Measurements from ENCODE around the gene JPH4.

- TF ChIP-seq RNF2 (IDR thresholded peaks at IDR 0.05; ENCODE audit: borderline replicate concordance, low read depth), result no peak
- no peak for TF ChIP-seq CTCF (IDR thresholded peaks at IDR 0.05)
- no peak for TF ChIP-seq PBX3 (IDR thresholded peaks at IDR 0.05)
- TF ChIP-seq USF2 (IDR thresholded peaks at IDR 0.05), result no peak
- TF ChIP-seq JUNB (IDR thresholded peaks at IDR 0.05), result no peak
- no peak for TF ChIP-seq ELK1 (IDR thresholded peaks at IDR 0.05; ENCODE audit: low read depth, low read length)
Observed at GRCh38 chr14:23525611-23526010, 53.0 kb downstream of the JPH4 start.

Data from A549 (cell line).